ENCODE results near the gene PCBP2. TPM values are rescaled to one million over a fixed set of nuclear protein-coding genes. Genes with fewer than 3 reads are reported as not detected.

PCBP2 gene
- total and polyA plus RNA-seq, 2 donors (not counting 1 experiment from before 2014, with no cell fraction given) = 271 to 315 TPM

DNA sequence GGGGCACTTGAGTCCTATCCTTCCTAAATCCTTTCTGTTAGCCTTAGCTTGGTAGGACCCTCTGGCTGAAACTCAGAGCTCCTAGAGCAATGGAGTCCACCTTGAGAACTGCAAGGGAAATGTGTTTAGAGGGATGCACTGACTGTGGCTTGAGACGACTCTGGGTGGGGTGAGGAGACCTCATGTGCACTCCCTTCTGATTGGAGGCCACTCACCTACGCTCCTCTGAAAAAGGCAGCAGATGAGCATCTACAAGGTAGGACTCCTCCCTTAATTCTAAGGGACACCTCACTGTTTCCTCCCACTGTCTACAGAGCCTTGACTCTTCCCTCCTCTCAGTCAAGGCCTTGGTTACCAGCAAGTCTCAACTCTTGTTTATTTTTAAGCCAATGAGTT is 46.3 kb downstream of the PCBP2 start:
- Histone ChIP-seq H3K27ac (ENCODE audit: insufficient read depth, low read length) (no peak overlapping the region), H4K20me1 (ENCODE audit: control insufficient read depth, extremely low read depth, insufficient read depth, low read length) (no peaks in the 10 kb centered on the region), H2AFZ (ENCODE audit: low read length) (no peak overlapping the region), H3K36me3 (ENCODE audit: control insufficient read depth, insufficient read depth, low read length) (peaks cover 4% of the 10 kb centered on the region), H3K4me1 (ENCODE audit: control insufficient read depth, extremely low read depth, insufficient read depth, low read length) (peaks cover 27% of the 10 kb centered on the region), H3K9me3 (ENCODE audit: control insufficient read depth, insufficient read depth, low read depth, low read length) (no peaks in the 10 kb centered on the region), H3K4me2 (ENCODE audit: extremely low read depth, insufficient read depth, low read length) (peak overlapping the region; percentile 80), H3K27me3 (ENCODE audit: control insufficient read depth, insufficient read depth, low read length) (no peaks in the 10 kb centered on the region), H3K4me3 (replicated peaks in 1 of 4; ENCODE audit: control extremely low read depth in 1 of 4, insufficient read depth in 1 of 4, low read depth in 3 of 4, low read length in 4 of 4) (peak overlapping the region; percentile 33 to 85 (median 68)), H3K79me2 (ENCODE audit: control insufficient read depth, insufficient read depth, low read length) (peaks cover 36% of the 10 kb centered on the region), H3K9ac (ENCODE audit: insufficient read depth, low read length) (no peak overlapping the region)
- DNase-seq (ENCODE audit: low read depth in 2 of 2) = no peak
- TF ChIP-seq EZH2 (IDR thresholded peaks at IDR 0.05; ENCODE audit: low read length, missing control alignments) = no peak
- TF ChIP-seq, protein P1, sequence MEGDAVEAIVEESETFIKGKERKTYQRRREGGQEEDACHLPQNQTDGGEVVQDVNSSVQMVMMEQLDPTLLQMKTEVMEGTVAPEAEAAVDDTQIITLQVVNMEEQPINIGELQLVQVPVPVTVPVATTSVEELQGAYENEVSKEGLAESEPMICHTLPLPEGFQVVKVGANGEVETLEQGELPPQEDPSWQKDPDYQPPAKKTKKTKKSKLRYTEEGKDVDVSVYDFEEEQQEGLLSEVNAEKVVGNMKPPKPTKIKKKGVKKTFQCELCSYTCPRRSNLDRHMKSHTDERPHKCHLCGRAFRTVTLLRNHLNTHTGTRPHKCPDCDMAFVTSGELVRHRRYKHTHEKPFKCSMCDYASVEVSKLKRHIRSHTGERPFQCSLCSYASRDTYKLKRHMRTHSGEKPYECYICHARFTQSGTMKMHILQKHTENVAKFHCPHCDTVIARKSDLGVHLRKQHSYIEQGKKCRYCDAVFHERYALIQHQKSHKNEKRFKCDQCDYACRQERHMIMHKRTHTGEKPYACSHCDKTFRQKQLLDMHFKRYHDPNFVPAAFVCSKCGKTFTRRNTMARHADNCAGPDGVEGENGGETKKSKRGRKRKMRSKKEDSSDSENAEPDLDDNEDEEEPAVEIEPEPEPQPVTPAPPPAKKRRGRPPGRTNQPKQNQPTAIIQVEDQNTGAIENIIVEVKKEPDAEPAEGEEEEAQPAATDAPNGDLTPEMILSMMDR (conservative IDR thresholded peaks at IDR 0.05 in 1 of 2, IDR thresholded peaks at IDR 0.05 in 1 of 2; ENCODE audit: low read depth in 1 of 2, low read length in 2 of 2) = no peak

DNA sequence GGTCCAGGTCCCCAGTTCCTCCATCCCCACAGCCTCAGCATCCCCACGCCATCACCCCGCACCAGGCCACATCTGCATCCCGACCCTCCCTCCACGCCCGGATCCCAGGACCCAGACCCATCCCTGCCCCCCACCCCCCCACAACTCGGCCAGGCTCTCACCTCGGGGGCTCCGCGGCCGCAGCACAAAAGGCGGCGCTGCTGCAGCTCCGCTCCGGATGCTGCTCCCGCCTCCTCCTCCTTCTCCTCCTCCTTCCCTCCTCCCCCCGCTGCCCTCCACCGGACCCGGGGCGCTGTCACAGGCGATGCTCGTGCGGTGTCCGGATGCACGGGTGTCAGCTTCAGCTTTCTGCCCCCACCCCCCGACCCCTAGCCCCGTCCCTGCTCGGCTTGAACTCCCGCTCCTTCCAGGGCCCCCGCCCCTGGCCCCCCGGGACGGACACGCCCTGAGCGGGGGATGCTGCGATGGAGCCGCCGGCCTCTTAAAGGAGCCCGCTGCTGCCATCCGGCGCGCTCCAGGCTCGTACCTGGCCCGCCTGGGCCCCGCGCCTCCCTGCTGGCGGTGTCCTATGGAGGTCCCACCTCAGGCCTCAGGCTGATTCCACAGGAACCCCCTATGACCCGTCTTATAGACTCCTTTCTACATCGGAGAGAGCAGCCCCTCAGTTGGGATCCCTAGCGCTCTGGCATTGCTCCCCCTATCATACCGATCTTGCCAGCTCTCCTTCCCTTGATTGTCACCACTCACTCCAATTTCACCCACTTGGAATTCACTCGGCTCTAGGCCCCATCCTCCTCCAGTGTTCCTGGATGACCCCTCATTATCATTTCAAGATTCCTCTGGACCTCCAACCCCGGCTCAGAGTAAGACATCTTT is 47.6 kb downstream of the PCBP2 start, which contains the start of gene MAP3K12:
TSS of gene MAP3K12 (minus strand) at position 193 of the 876 bp plus-strand sequence. CDS start 12,067 bp downstream, outside the sequence.
- no peaks in the 10 kb centered on the region for H4K20me1 ChIP-seq (ENCODE audit: control insufficient read depth, extremely low read depth, insufficient read depth, low read length)
- peak within 1 kb of the TSS; percentile 93 for H3K27ac ChIP-seq (ENCODE audit: insufficient read depth, low read length)
- peak; percentile 59 to 77 for DNase-seq (ENCODE audit: low read depth in 2 of 2)
- peaks cover 12% of the 10 kb centered on the region for H3K36me3 ChIP-seq (ENCODE audit: control insufficient read depth, insufficient read depth, low read length)
- H2AFZ ChIP-seq (ENCODE audit: low read length) = peak within 1 kb of the TSS; percentile 33
- no peak for TF ChIP-seq EZH2 (IDR thresholded peaks at IDR 0.05; ENCODE audit: low read length, missing control alignments)
- TF ChIP-seq, protein P1 (conservative IDR thresholded peaks at IDR 0.05 in 1 of 2, IDR thresholded peaks at IDR 0.05 in 1 of 2; ENCODE audit: low read depth in 1 of 2, low read length in 2 of 2) = peak in 1 of 2 donors; percentile 3
- no peaks in the 10 kb centered on the region for H3K9me3 ChIP-seq (ENCODE audit: control insufficient read depth, insufficient read depth, low read depth, low read length)
- H3K27me3 ChIP-seq (ENCODE audit: control insufficient read depth, insufficient read depth, low read length) = no peaks in the 10 kb centered on the region
- peak within 1 kb of the TSS; percentile 33 to 96 (median 76) for H3K4me3 ChIP-seq (replicated peaks in 1 of 4; ENCODE audit: control extremely low read depth in 1 of 4, insufficient read depth in 1 of 4, low read depth in 3 of 4, low read length in 4 of 4)
- H3K4me2 ChIP-seq (ENCODE audit: extremely low read depth, insufficient read depth, low read length) = peak within 1 kb of the TSS; percentile 92
- peaks cover 38% of the 10 kb centered on the region for H3K79me2 ChIP-seq (ENCODE audit: control insufficient read depth, insufficient read depth, low read length)
- H3K9ac ChIP-seq (ENCODE audit: insufficient read depth, low read length) = peak within 1 kb of the TSS; percentile 81
- H3K4me1 ChIP-seq (ENCODE audit: control insufficient read depth, extremely low read depth, insufficient read depth, low read length) = peaks cover 21% of the 10 kb centered on the region

DNA sequence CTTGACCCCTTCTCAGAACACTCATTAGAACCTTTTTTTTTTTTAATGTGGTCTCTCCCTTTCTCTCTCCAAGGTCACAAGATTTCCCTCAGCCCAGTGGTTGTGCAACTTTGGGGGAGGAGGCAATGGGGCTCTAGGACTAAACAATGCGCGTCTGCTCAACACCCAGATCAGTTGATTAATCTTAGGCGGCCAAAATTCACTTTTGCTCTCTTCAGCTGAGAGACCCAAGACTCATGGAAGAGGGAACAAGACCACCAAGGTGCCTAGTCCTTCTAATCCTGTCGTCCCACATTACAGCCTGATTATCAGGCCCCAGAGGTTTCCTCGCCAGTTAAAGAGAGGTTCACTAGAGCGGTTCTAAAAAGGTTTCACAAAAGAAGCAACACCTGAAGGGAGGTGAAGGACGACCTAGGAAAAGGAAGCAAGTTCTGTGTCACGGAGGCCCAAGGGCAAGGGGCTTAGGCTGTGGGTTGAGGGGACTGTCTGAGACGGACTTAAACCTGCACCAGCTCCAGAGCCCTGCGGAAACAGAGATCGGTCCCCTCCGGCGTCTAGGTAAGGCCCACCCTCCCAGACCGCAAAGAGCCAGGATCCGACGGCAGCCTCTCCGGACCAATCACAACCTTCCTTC is 48.4 kb downstream of the PCBP2 start:
- DNase-seq (ENCODE audit: low read depth in 2 of 2) = peak; percentile 56 to 92
- Histone ChIP-seq H2AFZ (ENCODE audit: low read length) (no peak overlapping the region), H3K9me3 (ENCODE audit: control insufficient read depth, insufficient read depth, low read depth, low read length) (no peaks in the 10 kb centered on the region), H3K4me1 (ENCODE audit: control insufficient read depth, extremely low read depth, insufficient read depth, low read length) (peaks cover 22% of the 10 kb centered on the region), H3K36me3 (ENCODE audit: control insufficient read depth, insufficient read depth, low read length) (peaks cover 15% of the 10 kb centered on the region), H3K9ac (ENCODE audit: insufficient read depth, low read length) (peak overlapping the region; percentile 81), H3K79me2 (ENCODE audit: control insufficient read depth, insufficient read depth, low read length) (peaks cover 38% of the 10 kb centered on the region), H3K4me3 (replicated peaks in 1 of 4; ENCODE audit: control extremely low read depth in 1 of 4, insufficient read depth in 1 of 4, low read depth in 3 of 4, low read length in 4 of 4) (peak overlapping the region; percentile 33 to 96 (median 76)), H3K27me3 (ENCODE audit: control insufficient read depth, insufficient read depth, low read length) (no peaks in the 10 kb centered on the region), H3K4me2 (ENCODE audit: extremely low read depth, insufficient read depth, low read length) (peak overlapping the region; percentile 92), H4K20me1 (ENCODE audit: control insufficient read depth, extremely low read depth, insufficient read depth, low read length) (no peaks in the 10 kb centered on the region), H3K27ac (ENCODE audit: insufficient read depth, low read length) (peak overlapping the region; percentile 93)
- TF ChIP-seq EZH2 (IDR thresholded peaks at IDR 0.05; ENCODE audit: low read length, missing control alignments) = no peak
- TF ChIP-seq, protein P1 (conservative IDR thresholded peaks at IDR 0.05 in 1 of 2, IDR thresholded peaks at IDR 0.05 in 1 of 2; ENCODE audit: low read depth in 1 of 2, low read length in 2 of 2) = no peak
